GM12878 (cell line): ENCODE data around the gene DNAH17. TPM values are rescaled to one million over a fixed set of nuclear protein-coding genes. Genes with fewer than 3 reads are reported as not detected.
A peak's percentile ranks its signal among the peaks of the same experiment; 100 is the strongest.

Experiments used
- BCL11A ChIP-seq: IDR thresholded peaks from 2 replicates; pipeline ENCODE4 v1.6.1; 2011; ENCODE audit warnings: low read depth, low read length
- CEBPB ChIP-seq, 2 experiments: fragments of 150-350 bp in 1 of 2; IDR thresholded peaks; 2 replicates each; pipeline ENCODE4 v1.6.1; 2012 to 2014; ENCODE audit warnings: low read depth in 2 of 2, low read length in 2 of 2, borderline replicate concordance in 1 of 2, inconsistent platforms in 1 of 2
- CHD1 ChIP-seq: IDR thresholded peaks from 2 replicates; pipeline ENCODE4 v1.6.1; 2012; ENCODE audit warnings: low read depth, low read length, improper control_type of control experiment
- E4F1 ChIP-seq: fragments of 450-650 bp; IDR thresholded peaks from 2 replicates; pipeline ENCODE4 v1.6.1; 2018; ENCODE audit warnings: borderline replicate concordance, mild to moderate bottlenecking; ENCODE audit not compliant: partially characterized antibody
- FOXM1 ChIP-seq: IDR thresholded peaks from 2 replicates; pipeline ENCODE4 v1.6.1; 2012; ENCODE audit warnings: low read depth, mild to moderate bottlenecking, inconsistent platforms, low read length, moderate library complexity
- GABPA ChIP-seq: IDR thresholded peaks from 2 replicates; pipeline ENCODE4 v1.6.1; 2014; ENCODE audit warnings: antibody characterized with exemption, low read depth, mild to moderate bottlenecking, inconsistent platforms
- IKZF1 ChIP-seq: fragments of 450-650 bp; conservative IDR thresholded peaks from 2 replicates; pipeline ENCODE4 v1.6.1; 2017; ENCODE audit warnings: antibody characterized with exemption, mild to moderate bottlenecking
- IKZF2 ChIP-seq, 2 experiments: fragments of 450-650 bp; IDR thresholded peaks; 2 replicates each; pipeline ENCODE4 v1.6.1; 2017; ENCODE audit warnings: mild to moderate bottlenecking in 2 of 2, moderate library complexity in 2 of 2
- JUNB ChIP-seq: IDR thresholded peaks from 2 replicates; pipeline ENCODE4 v1.6.1; 2016; ENCODE audit warnings: antibody characterized with exemption, mild to moderate bottlenecking
- KAT2A ChIP-seq: conservative IDR thresholded peaks from 2 replicates; pipeline ENCODE4 v1.6.1; 2011; ENCODE audit warnings: low read depth, low read length; ENCODE audit not compliant: control insufficient read depth
- MYC ChIP-seq: IDR thresholded peaks from 2 replicates; pipeline ENCODE4 v1.6.1; 2011; ENCODE audit warnings: mild to moderate bottlenecking, low read length, moderate library complexity, inconsistent platforms; ENCODE audit not compliant: insufficient read depth, insufficient replicate concordance, insufficient read length, severe bottlenecking
- PBX3 ChIP-seq: IDR thresholded peaks from 2 replicates; pipeline ENCODE4 v1.6.1; 2011; ENCODE audit warnings: mild to moderate bottlenecking, low read depth, low read length, moderate library complexity; ENCODE audit not compliant: insufficient replicate concordance
- PML ChIP-seq: IDR thresholded peaks from 2 replicates; pipeline ENCODE4 v1.6.1; 2012; ENCODE audit warnings: low read length, inconsistent platforms
- POLR2A ChIP-seq: IDR thresholded peaks from 2 replicates; pipeline ENCODE4 v1.6.1; 2011; ENCODE audit warnings: low read depth, mild to moderate bottlenecking, low read length
- RB1 ChIP-seq: fragments of 450-650 bp; formaldehyde crosslinking; IDR thresholded peaks from 2 replicates; pipeline ENCODE4 v1.6.1; 2017; ENCODE audit warnings: mild to moderate bottlenecking, borderline replicate concordance
- SPI1 ChIP-seq: IDR thresholded peaks from 2 replicates; pipeline ENCODE4 v1.6.1; 2011; ENCODE audit warnings: low read depth, mild to moderate bottlenecking, low read length, moderate library complexity, borderline replicate concordance; ENCODE audit not compliant: insufficient read depth
- TARDBP ChIP-seq: IDR thresholded peaks from 2 replicates; pipeline ENCODE4 v1.6.1; 2016; ENCODE audit warnings: borderline replicate concordance
- TCF12 ChIP-seq: IDR thresholded peaks from 2 replicates; pipeline ENCODE4 v1.6.1; 2011; ENCODE audit warnings: low read depth, mild to moderate bottlenecking, low read length
- TCF3 ChIP-seq: IDR thresholded peaks from 2 replicates; pipeline ENCODE4 v1.6.1; 2012; ENCODE audit warnings: low read depth, mild to moderate bottlenecking, low read length, borderline replicate concordance; ENCODE audit not compliant: insufficient read depth
- YY1 ChIP-seq: IDR thresholded peaks from 2 replicates; pipeline ENCODE4 v1.6.1; 2011; ENCODE audit warnings: low read depth, mild to moderate bottlenecking, low read length
- ZBED1 ChIP-seq: IDR thresholded peaks from 2 replicates; pipeline ENCODE4 v1.6.1; 2016; ENCODE audit warnings: borderline replicate concordance
- ZNF207 ChIP-seq: fragments of 450-650 bp; IDR thresholded peaks from 2 replicates; pipeline ENCODE4 v1.6.1; 2014; ENCODE audit warnings: antibody characterized with exemption, mild to moderate bottlenecking, borderline replicate concordance
- polyA plus RNA-seq, 11 experiments: library from polyadenylated mRNA; depleted of rRNA in 4 of 11; unstranded in 6 of 11; stranded (reverse) in 5 of 11; fragments of >200 nt; fragmentation: Nextera tagmentation in 4 of 11; fragmentation: Illumina TruSeq in 1 of 11; extraction: Ambion mirVana in 4 of 11; extraction: Trizol in 1 of 11; gene quantifications; 1 replicate in 1 of 11; 2 replicates in 10 of 11; pipeline versions ENCODE4 v1.2.1 to v1.2.3, GENCODE V29; 2011 to 2016; ENCODE audit warnings: inconsistent platforms in 2 of 11, missing spikeins in 2 of 11, low read depth in 1 of 11
- total RNA-seq, 4 experiments: library from RNA; depleted of rRNA in 3 of 4; stranded (reverse); fragments of >200 nt in 3 of 4; fragmentation: Illumina TruSeq in 1 of 4; extraction: Trizol in 1 of 4; gene quantifications; 2 replicates each; pipeline versions ENCODE4 v1.2.1 to v1.2.3, GENCODE V29; 2013 to 2021
- TF ChIP-seq, protein P1 (sequence below): fragments of 150-350 bp; IDR thresholded peaks from 2 replicates; pipeline ENCODE4 v1.6.1; 2014; ENCODE audit warnings: mild to moderate bottlenecking, low read depth, low read length
- TF ChIP-seq, protein P2 (sequence below): IDR thresholded peaks from 2 replicates; pipeline ENCODE4 v1.6.1; 2011; ENCODE audit warnings: borderline replicate concordance, low read depth, mild to moderate bottlenecking, moderate library complexity, low read length; ENCODE audit not compliant: insufficient read depth, poor library complexity, severe bottlenecking

Gene DNAH17
- total and polyA plus RNA-seq, 10 of the 15 experiments (the other 5 are each of a cell fraction or from before 2014, with no cell fraction given) = 0.16 to 2.9 (median 0.56) TPM

GRCh38 chr17:78383725-78384471, 193.3 kb downstream of the DNAH17 start (continued):
- TF ChIP-seq BCL11A = 0 out of 2 replicates have a peak, but pooled peaks have one; percentile 46
- TF ChIP-seq CHD1 = no peak
- peak; percentile 78 for TF ChIP-seq JUNB
- no peak for TF ChIP-seq ZNF207
- 0 out of 2 replicates have a peak, but pooled peaks have one; percentile 36 for TF ChIP-seq POLR2A
- TF ChIP-seq YY1 = 0 out of 2 replicates have a peak, but pooled peaks have one; percentile 17
- TF ChIP-seq IKZF1 = peak; percentile 39; the same call in 1 of the 2 replicates
- 0 out of 2 replicates have a peak, but pooled peaks have one; percentile 29 for TF ChIP-seq TARDBP
- peak in 1 of 2 experiments; percentile 59; a peak in 3 of 4 replicates for TF ChIP-seq IKZF2 (IDR thresholded peaks at IDR 0.05)
- no peak for TF ChIP-seq CEBPB (IDR thresholded peaks at IDR 0.05; ENCODE audit: borderline replicate concordance in 1 of 2, low read depth in 2 of 2, low read length in 2 of 2)
- TF ChIP-seq MYC = no peak
- TF ChIP-seq PBX3 = no peak
- TF ChIP-seq FOXM1 = peak; percentile 66; the same call in 1 of the 2 replicates
- no peak for TF ChIP-seq RB1
- TF ChIP-seq SPI1 = peak; percentile 39; the same call in 1 of the 2 replicates
- TF ChIP-seq, protein P1, sequence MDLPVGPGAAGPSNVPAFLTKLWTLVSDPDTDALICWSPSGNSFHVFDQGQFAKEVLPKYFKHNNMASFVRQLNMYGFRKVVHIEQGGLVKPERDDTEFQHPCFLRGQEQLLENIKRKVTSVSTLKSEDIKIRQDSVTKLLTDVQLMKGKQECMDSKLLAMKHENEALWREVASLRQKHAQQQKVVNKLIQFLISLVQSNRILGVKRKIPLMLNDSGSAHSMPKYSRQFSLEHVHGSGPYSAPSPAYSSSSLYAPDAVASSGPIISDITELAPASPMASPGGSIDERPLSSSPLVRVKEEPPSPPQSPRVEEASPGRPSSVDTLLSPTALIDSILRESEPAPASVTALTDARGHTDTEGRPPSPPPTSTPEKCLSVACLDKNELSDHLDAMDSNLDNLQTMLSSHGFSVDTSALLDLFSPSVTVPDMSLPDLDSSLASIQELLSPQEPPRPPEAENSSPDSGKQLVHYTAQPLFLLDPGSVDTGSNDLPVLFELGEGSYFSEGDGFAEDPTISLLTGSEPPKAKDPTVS = no peak
- TF ChIP-seq TCF12 = 0 out of 2 replicates have a peak, but pooled peaks have one; percentile 32
- TF ChIP-seq, protein P2, sequence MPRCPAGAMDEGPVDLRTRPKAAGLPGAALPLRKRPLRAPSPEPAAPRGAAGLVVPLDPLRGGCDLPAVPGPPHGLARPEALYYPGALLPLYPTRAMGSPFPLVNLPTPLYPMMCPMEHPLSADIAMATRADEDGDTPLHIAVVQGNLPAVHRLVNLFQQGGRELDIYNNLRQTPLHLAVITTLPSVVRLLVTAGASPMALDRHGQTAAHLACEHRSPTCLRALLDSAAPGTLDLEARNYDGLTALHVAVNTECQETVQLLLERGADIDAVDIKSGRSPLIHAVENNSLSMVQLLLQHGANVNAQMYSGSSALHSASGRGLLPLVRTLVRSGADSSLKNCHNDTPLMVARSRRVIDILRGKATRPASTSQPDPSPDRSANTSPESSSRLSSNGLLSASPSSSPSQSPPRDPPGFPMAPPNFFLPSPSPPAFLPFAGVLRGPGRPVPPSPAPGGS = peak; percentile 21
- 0 out of 2 replicates have a peak, but pooled peaks have one; percentile 28 for TF ChIP-seq GABPA
- TF ChIP-seq TCF3 = peak; percentile 63; the same call in 1 of the 2 replicates
- no peak for TF ChIP-seq PML
- 0 out of 2 replicates have a peak, but pooled peaks have one; percentile 16 for TF ChIP-seq ZBED1
- TF ChIP-seq KAT2A = no peak
- TF ChIP-seq E4F1 = no peak
